ENCODE results near the gene ELAVL4. TPM values are rescaled to one million over a fixed set of nuclear protein-coding genes. Genes with fewer than 3 reads are reported as not detected.

The ELAVL4 gene
- polyA plus RNA-seq, 1 experiment = not detected

DNA sequence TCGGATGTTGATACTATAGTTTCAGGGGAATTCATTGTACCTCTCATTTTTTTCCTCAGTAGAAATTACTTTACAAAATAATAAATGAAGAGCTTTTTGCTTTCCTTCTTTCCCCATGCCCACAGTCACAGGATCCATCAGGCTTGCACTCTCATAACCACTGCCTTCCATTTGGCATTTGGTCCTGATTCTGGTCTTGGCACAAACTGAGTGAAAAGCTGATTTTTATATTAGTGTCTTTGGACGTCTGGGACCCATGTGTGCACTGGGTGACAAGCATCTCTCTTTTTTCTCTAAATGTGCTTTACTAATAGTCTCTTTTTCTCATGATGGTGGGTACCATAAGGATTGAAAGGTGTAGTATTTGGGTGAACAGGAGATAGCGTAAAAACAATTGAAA, 2.8 kb downstream of the ELAVL4 start:
- ChIA-PET CTCF (no interaction called here), POLR2A (no interaction called here)
- H3K27me3 ChIP-seq (ENCODE audit: control insufficient read depth, insufficient read depth, low read length) = no peaks in the 10 kb centered on the region
- TF ChIP-seq, protein P1, sequence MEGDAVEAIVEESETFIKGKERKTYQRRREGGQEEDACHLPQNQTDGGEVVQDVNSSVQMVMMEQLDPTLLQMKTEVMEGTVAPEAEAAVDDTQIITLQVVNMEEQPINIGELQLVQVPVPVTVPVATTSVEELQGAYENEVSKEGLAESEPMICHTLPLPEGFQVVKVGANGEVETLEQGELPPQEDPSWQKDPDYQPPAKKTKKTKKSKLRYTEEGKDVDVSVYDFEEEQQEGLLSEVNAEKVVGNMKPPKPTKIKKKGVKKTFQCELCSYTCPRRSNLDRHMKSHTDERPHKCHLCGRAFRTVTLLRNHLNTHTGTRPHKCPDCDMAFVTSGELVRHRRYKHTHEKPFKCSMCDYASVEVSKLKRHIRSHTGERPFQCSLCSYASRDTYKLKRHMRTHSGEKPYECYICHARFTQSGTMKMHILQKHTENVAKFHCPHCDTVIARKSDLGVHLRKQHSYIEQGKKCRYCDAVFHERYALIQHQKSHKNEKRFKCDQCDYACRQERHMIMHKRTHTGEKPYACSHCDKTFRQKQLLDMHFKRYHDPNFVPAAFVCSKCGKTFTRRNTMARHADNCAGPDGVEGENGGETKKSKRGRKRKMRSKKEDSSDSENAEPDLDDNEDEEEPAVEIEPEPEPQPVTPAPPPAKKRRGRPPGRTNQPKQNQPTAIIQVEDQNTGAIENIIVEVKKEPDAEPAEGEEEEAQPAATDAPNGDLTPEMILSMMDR (IDR thresholded peaks at IDR 0.05; ENCODE audit: low read depth, low read length) = no peak
- no peaks in the 10 kb centered on the region for H3K9me3 ChIP-seq (ENCODE audit: control insufficient read depth, insufficient read depth, low read length)
- H3K4me3 ChIP-seq (ENCODE audit: low read depth, low read length) = no peak overlapping the region
- no peak overlapping the region for H3K27ac ChIP-seq (ENCODE audit: low read depth, low read length)
- no peak for DNase-seq (ENCODE audit: low read depth, low spot score)

DNA sequence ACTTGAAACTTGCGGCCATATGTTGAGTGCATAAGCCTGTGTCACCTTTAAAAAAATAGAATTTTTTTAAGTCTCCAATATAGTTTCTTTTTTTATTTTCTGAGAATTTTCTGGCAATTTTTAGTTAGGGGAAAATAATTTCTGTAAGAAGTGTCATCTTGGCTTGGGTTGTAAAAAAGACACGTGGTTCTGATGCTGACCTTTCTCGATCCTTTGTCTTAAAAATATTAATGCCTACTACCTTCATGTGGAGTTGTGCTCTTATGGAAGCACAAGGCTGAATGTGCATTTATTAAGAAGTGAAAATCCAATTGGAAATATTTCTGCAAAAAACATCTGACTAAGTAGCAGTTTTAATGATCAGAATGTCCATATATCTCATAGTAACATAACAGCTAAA, 3.5 kb downstream of the ELAVL4 start:
- ChIA-PET POLR2A (no interaction called here), CTCF (no interaction called here)
- no peaks in the 10 kb centered on the region for H3K9me3 ChIP-seq (ENCODE audit: control insufficient read depth, insufficient read depth, low read length)
- no peak overlapping the region for H3K27ac ChIP-seq (ENCODE audit: low read depth, low read length)
- no peaks in the 10 kb centered on the region for H3K27me3 ChIP-seq (ENCODE audit: control insufficient read depth, insufficient read depth, low read length)
- no peak overlapping the region for H3K4me3 ChIP-seq (ENCODE audit: low read depth, low read length)
- TF ChIP-seq, protein P1 (IDR thresholded peaks at IDR 0.05; ENCODE audit: low read depth, low read length) = no peak
- no peak for DNase-seq (ENCODE audit: low read depth, low spot score)

DNA sequence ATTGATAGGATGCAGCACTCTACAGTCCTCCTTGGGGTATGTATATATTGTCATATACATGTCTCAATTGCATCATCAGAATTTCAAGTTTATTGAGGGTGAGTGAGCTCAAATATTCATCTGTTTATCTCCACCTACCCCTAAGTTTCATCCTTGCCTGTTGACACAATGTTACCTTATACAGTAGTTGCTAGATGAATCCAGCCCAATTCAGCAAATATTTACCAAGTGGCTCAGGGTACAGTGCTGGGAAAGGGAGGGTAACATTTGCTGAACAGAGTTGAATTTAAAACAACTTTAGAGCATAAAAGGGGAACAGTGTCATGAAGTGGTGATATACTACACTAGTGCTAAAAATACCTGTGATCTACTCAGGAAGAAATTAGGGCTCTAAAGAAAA, 14.4 kb downstream of the ELAVL4 start:
- Histone ChIP-seq H3K9me3 (ENCODE audit: control insufficient read depth, insufficient read depth, low read length) (no peaks in the 10 kb centered on the region), H3K27me3 (ENCODE audit: control insufficient read depth, insufficient read depth, low read length) (no peaks in the 10 kb centered on the region), H3K4me3 (ENCODE audit: low read depth, low read length) (no peak overlapping the region), H3K27ac (ENCODE audit: low read depth, low read length) (no peak overlapping the region)
- CTCF ChIA-PET = no interaction called here
- TF ChIP-seq, protein P1 (IDR thresholded peaks at IDR 0.05; ENCODE audit: low read depth, low read length) = no peak
- POLR2A ChIA-PET = no interaction called here
- DNase-seq (ENCODE audit: low read depth, low spot score) = no peak

DNA sequence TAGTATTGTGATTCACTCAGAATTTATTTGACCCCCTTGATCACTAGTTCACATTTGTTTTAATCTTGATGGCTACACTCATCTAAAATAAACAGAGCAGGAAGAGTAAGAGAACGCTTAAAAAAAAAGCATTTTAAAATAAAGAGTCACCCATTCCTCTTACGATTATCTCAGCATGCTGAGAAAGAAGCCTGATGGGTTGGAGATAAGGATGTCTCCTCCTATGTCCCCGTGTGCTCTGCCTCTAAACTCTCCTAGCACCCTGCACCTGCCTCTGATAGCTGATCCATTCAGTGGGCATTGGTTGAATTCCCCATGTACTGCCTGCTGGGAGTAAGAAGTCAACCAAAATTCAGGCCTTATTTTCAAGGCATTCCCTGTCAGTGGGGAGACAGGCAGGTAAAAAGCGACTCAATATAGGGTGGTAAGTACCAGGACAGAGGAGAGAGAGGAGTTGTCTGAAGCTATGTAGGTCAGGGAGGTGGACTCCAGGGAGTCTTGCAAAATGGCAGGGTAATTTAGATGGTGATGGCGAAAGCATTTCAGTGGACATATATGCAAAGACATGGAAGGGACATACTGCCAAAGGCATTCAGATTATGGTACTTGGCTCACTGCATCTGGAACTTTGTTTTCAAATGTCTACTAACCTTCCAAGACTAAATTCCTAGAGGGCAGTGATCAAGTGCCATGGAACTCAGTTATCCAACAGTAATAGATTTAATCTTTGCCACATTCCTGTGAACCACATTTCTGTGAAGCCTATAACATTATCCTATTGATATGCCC, 18.4 kb downstream of the ELAVL4 start:
- no peak for DNase-seq (ENCODE audit: low read depth, low spot score)
- TF ChIP-seq, protein P1 (IDR thresholded peaks at IDR 0.05; ENCODE audit: low read depth, low read length) = no peak
- CTCF ChIA-PET = no interaction called here
- Histone ChIP-seq H3K27me3 (ENCODE audit: control insufficient read depth, insufficient read depth, low read length) (no peaks in the 10 kb centered on the region), H3K4me3 (ENCODE audit: low read depth, low read length) (no peak overlapping the region), H3K27ac (ENCODE audit: low read depth, low read length) (no peak overlapping the region), H3K9me3 (ENCODE audit: control insufficient read depth, insufficient read depth, low read length) (no peaks in the 10 kb centered on the region)
- POLR2A ChIA-PET = no interaction called here

DNA sequence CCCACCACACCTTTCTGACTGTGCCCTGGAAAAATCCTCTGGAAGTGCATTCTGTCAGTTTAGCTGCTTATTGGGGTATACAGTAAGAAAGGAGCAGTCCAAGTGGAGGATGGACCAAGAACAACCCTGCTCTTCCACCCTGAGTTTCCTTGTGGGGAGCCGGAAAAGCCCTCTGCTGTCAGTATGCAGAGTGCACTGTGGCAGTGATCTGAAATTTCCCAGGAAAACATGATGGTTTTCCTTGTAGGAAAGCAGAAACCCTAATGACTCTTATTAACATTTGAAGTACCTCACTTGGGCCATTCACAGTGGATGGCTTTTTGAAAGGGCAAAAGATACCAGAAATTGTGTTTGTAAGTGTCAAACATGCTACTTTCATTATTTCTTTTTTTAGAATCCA, 20.5 kb downstream of the ELAVL4 start:
- Histone ChIP-seq H3K4me3 (ENCODE audit: low read depth, low read length) (no peak overlapping the region), H3K27ac (ENCODE audit: low read depth, low read length) (no peak overlapping the region), H3K9me3 (ENCODE audit: control insufficient read depth, insufficient read depth, low read length) (no peaks in the 10 kb centered on the region), H3K27me3 (ENCODE audit: control insufficient read depth, insufficient read depth, low read length) (no peaks in the 10 kb centered on the region)
- TF ChIP-seq, protein P1 (IDR thresholded peaks at IDR 0.05; ENCODE audit: low read depth, low read length) = no peak
- no peak for DNase-seq (ENCODE audit: low read depth, low spot score)
- ChIA-PET POLR2A (no interaction called here), CTCF (no interaction called here)
